Neuronal stem cell (in vitro differentiated cells): ENCODE data around the gene FAM120B.
A peak's percentile ranks its signal among the peaks of the same experiment; 100 is the strongest.

Experiments used
- DNase-seq: peaks from one replicate; pipeline ENCODE4 v3.0.0-alpha.2; 2013; ENCODE audit warnings: low spot score
- H2AFZ ChIP-seq: one replicate; pipeline ENCODE4 v1.6.1; 2013; ENCODE audit warnings: mild to moderate bottlenecking, low read length, inconsistent platforms
- H2AK5ac ChIP-seq: 2 replicates; pipeline ENCODE4 v1.6.1; 2013; ENCODE audit warnings: low read depth, mild to moderate bottlenecking, inconsistent platforms, low read length, moderate library complexity, mixed read lengths
- H2BK120ac ChIP-seq: 2 replicates; pipeline ENCODE4 v1.6.1; 2013; ENCODE audit warnings: low read depth, mild to moderate bottlenecking, inconsistent platforms, low read length, moderate library complexity, mixed read lengths
- H2BK12ac ChIP-seq: one replicate; pipeline ENCODE4 v1.6.1; 2013; ENCODE audit warnings: low read length, inconsistent platforms
- H2BK15ac ChIP-seq: 2 replicates; pipeline ENCODE4 v1.6.1; 2013; ENCODE audit warnings: mild to moderate bottlenecking, low read length, inconsistent platforms, mixed read lengths
- H2BK5ac ChIP-seq: one replicate; pipeline ENCODE4 v1.6.1; 2013; ENCODE audit warnings: inconsistent platforms, mild to moderate bottlenecking, low read length, moderate library complexity
- H3K14ac ChIP-seq: one replicate; pipeline ENCODE4 v1.6.1; 2013; ENCODE audit warnings: low read length, inconsistent platforms
- H3K18ac ChIP-seq: 2 replicates; pipeline ENCODE4 v1.6.1; 2013; ENCODE audit warnings: low read length, inconsistent platforms
- H3K23ac ChIP-seq: 2 replicates; pipeline ENCODE4 v1.6.1; 2013; ENCODE audit warnings: low read depth, mild to moderate bottlenecking, mixed read lengths, low read length, inconsistent platforms; ENCODE audit not compliant: poor library complexity
- H3K27ac ChIP-seq: replicated peaks from 3 replicates; pipeline ENCODE4 v1.5.1; 2013; ENCODE audit warnings: low read length, inconsistent platforms
- H3K27me3 ChIP-seq, 3 experiments: 2 replicates each; pipeline ENCODE4 v1.6.1; 2013; ENCODE audit warnings: low read length in 3 of 3, mild to moderate bottlenecking in 2 of 3, inconsistent platforms in 1 of 3, low read depth in 1 of 3, mixed read lengths in 1 of 3, moderate library complexity in 1 of 3; ENCODE audit not compliant: control insufficient read depth in 3 of 3, insufficient read depth in 3 of 3
- H3K36me3 ChIP-seq, 2 donors: replicated peaks in 1 of 2; 2 replicates each; pipeline ENCODE4 v1.6.1; 2013; ENCODE audit warnings: low read length in 2 of 2; ENCODE audit not compliant: control insufficient read depth in 2 of 2, insufficient read depth in 2 of 2
- H3K4ac ChIP-seq: 2 replicates; pipeline ENCODE4 v1.6.1; 2013; ENCODE audit warnings: inconsistent platforms, mild to moderate bottlenecking, low read length, moderate library complexity
- H3K4me1 ChIP-seq, 2 donors: 1 replicate in 1 of 2; 2 replicates in 1 of 2; pipeline ENCODE4 v1.6.1; 2013; ENCODE audit warnings: low read length in 2 of 2, low read depth in 1 of 2; ENCODE audit not compliant: control insufficient read depth in 2 of 2, insufficient read depth in 1 of 2
- H3K4me2 ChIP-seq: one replicate; pipeline ENCODE4 v1.6.1; 2013; ENCODE audit warnings: mild to moderate bottlenecking, low read length, inconsistent platforms; ENCODE audit not compliant: insufficient read depth, poor library complexity, severe bottlenecking
- H3K4me3 ChIP-seq, 2 donors: 2 replicates each; pipeline ENCODE4 v1.5.1; 2013; ENCODE audit warnings: low read length in 2 of 2, mild to moderate bottlenecking in 2 of 2, inconsistent platforms in 1 of 2, moderate library complexity in 1 of 2
- H3K79me1 ChIP-seq: one replicate; pipeline ENCODE4 v1.6.1; 2013; ENCODE audit warnings: low read depth, mild to moderate bottlenecking, inconsistent platforms, low read length, moderate library complexity
- H3K9ac ChIP-seq: one replicate; pipeline ENCODE4 v1.6.1; 2013; ENCODE audit warnings: mild to moderate bottlenecking, low read depth, low read length, inconsistent platforms; ENCODE audit not compliant: poor library complexity
- H3K9me3 ChIP-seq, 2 donors: replicated peaks in 1 of 2; 2 replicates each; pipeline versions ENCODE3 to v1.6.1; 2013; ENCODE audit warnings: low read length in 2 of 2, mild to moderate bottlenecking in 2 of 2, inconsistent platforms in 1 of 2, low read depth in 1 of 2, mixed read lengths in 1 of 2, moderate library complexity in 1 of 2; ENCODE audit not compliant: control insufficient read depth in 2 of 2, insufficient read depth in 1 of 2
- H4K8ac ChIP-seq: one replicate; pipeline ENCODE4 v1.6.1; 2013; ENCODE audit warnings: low read depth, mild to moderate bottlenecking, inconsistent platforms, low read length, moderate library complexity
- H4K91ac ChIP-seq: one replicate; pipeline ENCODE4 v1.6.1; 2013; ENCODE audit warnings: low read length, low read depth, mild to moderate bottlenecking, inconsistent platforms; ENCODE audit not compliant: poor library complexity
- WGBS, 2 donors: extraction: QIAGEN DNeasy Blood & Tissue Kit; methylation state at CpG; one replicate each; pipeline ENCODE4 v1.1.7; 2013; ENCODE audit warnings: missing lambda C conversion rate in 2 of 2, mixed read lengths in 1 of 2; ENCODE audit not compliant: insufficient read length in 2 of 2, insufficient replicate concordance in 1 of 2; ENCODE audit errors: extremely low coverage in 2 of 2; 5-methylcytosine and 5-hydroxymethylcytosine counted together

Gene FAM120B

DNA sequence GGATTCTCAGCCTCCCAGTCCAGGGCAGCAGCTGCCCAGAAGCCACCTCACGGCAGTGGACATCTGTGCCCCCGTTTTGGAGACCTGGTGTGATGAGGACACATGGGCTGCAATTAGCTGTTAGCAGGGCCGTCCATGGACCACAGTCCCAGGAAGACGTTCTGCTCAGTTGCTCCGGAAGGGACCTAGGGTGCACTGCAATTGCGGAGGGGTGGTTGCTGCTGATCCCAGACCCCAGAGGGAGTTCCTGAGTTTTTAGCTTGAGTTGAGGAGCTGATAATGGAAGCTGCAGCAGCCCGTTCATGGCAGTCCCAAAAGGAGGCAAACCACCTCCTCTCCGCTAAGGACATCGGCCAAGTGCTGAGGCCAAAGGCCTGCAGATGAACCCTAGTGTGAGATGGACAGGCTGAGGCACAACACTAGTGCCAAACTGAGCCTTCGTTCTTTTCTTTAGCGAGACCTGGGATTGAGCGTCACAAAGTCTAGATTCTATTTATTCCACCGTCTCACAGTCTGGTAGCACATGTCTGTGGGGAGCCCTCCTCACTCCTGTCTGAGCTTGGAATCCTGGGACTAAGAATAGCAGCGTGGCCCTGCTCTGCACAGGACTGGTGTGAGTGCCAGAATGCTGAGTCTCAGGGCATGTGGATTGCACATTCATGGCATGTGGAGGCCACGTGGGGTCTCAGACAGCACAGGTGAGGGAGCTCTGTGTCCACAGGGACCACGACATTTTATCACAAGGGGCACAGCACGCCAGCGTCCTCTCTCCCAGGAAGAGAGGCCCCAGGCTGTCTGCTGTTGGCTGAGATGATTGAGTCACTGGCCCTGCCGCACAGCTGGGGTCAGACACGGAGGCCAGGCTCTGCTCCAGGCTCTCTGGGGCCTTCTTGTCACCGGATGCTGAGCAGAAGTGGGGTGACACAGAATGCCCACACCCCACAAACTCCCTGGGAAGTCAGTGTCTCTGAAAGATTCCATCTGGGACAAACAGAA, 133.1 kb downstream of the FAM120B start:
- Histone ChIP-seq H3K9ac (no peak overlapping the region), H2BK5ac (peak overlapping the region; percentile 7)
- DNase-seq: no peak

DNA sequence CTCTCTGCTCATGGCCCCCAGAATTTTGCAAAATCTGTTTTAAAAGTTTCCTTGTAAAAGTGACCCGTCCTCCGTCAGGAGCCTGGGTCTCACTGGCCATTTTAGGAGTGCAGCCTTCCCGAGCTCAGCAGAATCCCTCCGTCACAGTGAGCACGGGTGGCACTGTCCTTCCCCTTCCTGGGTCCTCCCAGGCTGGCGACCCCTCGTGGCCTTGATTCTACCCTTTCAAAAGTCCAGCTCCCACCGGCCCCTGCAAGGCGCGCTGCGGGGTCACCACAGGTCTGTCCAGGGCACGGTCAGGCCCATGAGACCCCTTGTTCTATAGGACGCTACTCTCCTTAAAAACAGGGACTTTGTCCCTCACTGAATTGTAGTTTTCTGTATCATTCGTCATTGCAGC, 133.9 kb downstream of the FAM120B start:
- DNase-seq: no peak

More for the DNA sequence above, 133.1 kb downstream of the FAM120B start:
- H2BK12ac ChIP-seq: peak overlapping the region; percentile 35
- peaks cover 32 to 51% of the 10 kb centered on the region in 2 donors for H3K4me1 ChIP-seq
- no peak overlapping the region for H3K4me3 ChIP-seq
- no peak overlapping the region for H3K4me2 ChIP-seq
- no peak overlapping the region for H3K4ac ChIP-seq
- H3K18ac ChIP-seq: peak overlapping the region; percentile 77
- no peaks in the 10 kb centered on the region for H3K79me1 ChIP-seq
- WGBS, 2 donors: no CpG with 5 or more reads among the region's 21 CpGs
- no peaks in the 10 kb centered on the region for H3K27me3 ChIP-seq
- H2BK120ac ChIP-seq: peak overlapping the region; percentile 13
- H2BK15ac ChIP-seq: peak overlapping the region; percentile 82
- H3K23ac ChIP-seq: no peak overlapping the region
- no peak overlapping the region for H4K8ac ChIP-seq
- peaks cover 5 to 13% of the 10 kb centered on the region in 2 donors for H3K9me3 ChIP-seq
- H3K14ac ChIP-seq: peak overlapping the region; percentile 49
- peak overlapping the region; percentile 7 for H4K91ac ChIP-seq
- no peak overlapping the region for H3K27ac ChIP-seq
- peak overlapping the region; percentile 9 for H2AK5ac ChIP-seq
- no peaks in the 10 kb centered on the region for H3K36me3 ChIP-seq
- peak overlapping the region; percentile 31 for H2AFZ ChIP-seq

DNA sequence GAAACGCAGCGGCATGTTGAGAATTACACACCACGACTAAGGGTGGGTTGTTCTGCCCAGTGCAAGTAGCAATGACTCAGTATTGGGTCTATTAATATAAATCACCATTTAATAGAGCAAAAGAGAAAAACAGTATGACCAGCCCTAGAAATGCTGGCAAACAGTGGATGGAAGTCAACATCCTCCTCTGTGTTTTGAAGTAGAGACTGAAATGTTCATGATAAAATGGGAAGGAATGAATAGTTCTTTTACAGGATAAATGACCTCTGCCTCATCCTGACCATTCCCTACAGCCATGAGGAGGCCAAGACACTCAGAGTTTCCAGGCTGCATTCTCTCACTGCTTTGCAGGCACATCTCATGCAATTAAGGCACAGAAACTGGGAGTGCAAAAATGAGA, 134.8 kb downstream of the FAM120B start:
- Histone ChIP-seq H3K27me3 (no peaks in the 10 kb centered on the region), H3K18ac (no peak overlapping the region), H3K23ac (no peak overlapping the region), H2AK5ac (no peak overlapping the region), H4K8ac (no peak overlapping the region), H3K79me1 (no peaks in the 10 kb centered on the region), H3K4me2 (no peak overlapping the region), H3K14ac (no peak overlapping the region), H3K9me3 (peaks cover under 1% of the 10 kb centered on the region in 2 donors), H4K91ac (no peak overlapping the region), H3K4ac (no peak overlapping the region), H2AFZ (no peak overlapping the region), H2BK5ac (no peak overlapping the region), H3K36me3 (no peaks in the 10 kb centered on the region), H2BK12ac (no peak overlapping the region), H3K27ac (no peak overlapping the region), H3K4me3 (no peak overlapping the region), H2BK120ac (no peak overlapping the region), H2BK15ac (no peak overlapping the region), H3K9ac (no peak overlapping the region), H3K4me1 (peaks cover 36 to 54% of the 10 kb centered on the region in 2 donors)
- no peak for DNase-seq
- WGBS, 2 donors: no CpG with 5 or more reads among the region's 3 CpGs

More for the DNA sequence above, 133.9 kb downstream of the FAM120B start:
- H2BK15ac ChIP-seq: peak overlapping the region; percentile 82
- H3K14ac ChIP-seq: no peak overlapping the region
- no peak overlapping the region for H2BK5ac ChIP-seq
- no peak overlapping the region for H3K23ac ChIP-seq
- no CpG with 5 or more reads among the region's 14 CpGs for WGBS, 2 donors
- H3K4ac ChIP-seq: no peak overlapping the region
- no peak overlapping the region for H3K4me2 ChIP-seq
- no peak overlapping the region for H2BK12ac ChIP-seq
- peak overlapping the region; percentile 13 for H2BK120ac ChIP-seq
- peaks cover 35 to 54% of the 10 kb centered on the region in 2 donors for H3K4me1 ChIP-seq
- no peaks in the 10 kb centered on the region for H3K27me3 ChIP-seq
- H3K27ac ChIP-seq: no peak overlapping the region
- no peak overlapping the region for H3K4me3 ChIP-seq
- peak overlapping the region; percentile 31 for H2AFZ ChIP-seq
- no peaks in the 10 kb centered on the region for H3K79me1 ChIP-seq
- no peak overlapping the region for H4K8ac ChIP-seq
- H2AK5ac ChIP-seq: peak overlapping the region; percentile 62
- no peak overlapping the region for H3K9ac ChIP-seq
- peak overlapping the region; percentile 77 for H3K18ac ChIP-seq
- no peak overlapping the region for H4K91ac ChIP-seq
- H3K9me3 ChIP-seq: peaks cover 5 to 9% of the 10 kb centered on the region in 2 donors
- no peaks in the 10 kb centered on the region for H3K36me3 ChIP-seq

DNA sequence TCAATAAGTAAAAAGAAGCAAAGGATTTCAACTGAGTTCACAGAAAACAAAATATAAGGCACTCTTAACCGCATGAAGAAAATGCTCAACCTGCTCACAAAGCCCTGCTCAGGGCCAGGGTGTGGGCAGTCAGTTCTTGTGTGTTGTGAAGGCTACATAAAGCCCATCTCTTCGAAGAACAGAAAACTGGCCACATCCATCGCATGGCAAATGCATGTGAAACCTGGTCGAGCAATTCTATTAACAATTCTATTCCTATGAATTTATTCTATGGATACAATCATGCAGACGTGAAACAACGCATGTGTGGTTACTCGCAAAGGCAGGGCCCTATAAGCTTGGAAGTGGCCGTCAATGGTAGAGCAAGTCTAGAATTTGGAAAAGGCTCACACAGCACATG, 136.0 kb downstream of the FAM120B start:
- no peak overlapping the region for H3K9ac ChIP-seq
- H3K4ac ChIP-seq: no peak overlapping the region
- no peaks in the 10 kb centered on the region for H3K9me3 ChIP-seq
- no peaks in the 10 kb centered on the region for H3K79me1 ChIP-seq
- H3K14ac ChIP-seq: no peak overlapping the region
- H3K36me3 ChIP-seq: no peaks in the 10 kb centered on the region
- H3K4me2 ChIP-seq: no peak overlapping the region
- H3K18ac ChIP-seq: no peak overlapping the region
- no peak overlapping the region for H2BK5ac ChIP-seq
- no peak overlapping the region for H2BK12ac ChIP-seq
- no peak for DNase-seq
- H4K8ac ChIP-seq: no peak overlapping the region
- H2BK120ac ChIP-seq: no peak overlapping the region
- no peak overlapping the region for H2AK5ac ChIP-seq
- H3K4me1 ChIP-seq: peaks cover 35 to 49% of the 10 kb centered on the region in 2 donors
- no peak overlapping the region for H2BK15ac ChIP-seq
- H2AFZ ChIP-seq: no peak overlapping the region
- no CpG with 5 or more reads among the region's 8 CpGs for WGBS, 2 donors
- H3K27ac ChIP-seq: no peak overlapping the region
- H3K4me3 ChIP-seq: no peak overlapping the region
- no peak overlapping the region for H4K91ac ChIP-seq
- no peak overlapping the region for H3K23ac ChIP-seq
- no peaks in the 10 kb centered on the region for H3K27me3 ChIP-seq
